Activated naive CD8-positive, alpha-beta T cell (primary cell): Measurements from ENCODE around the gene RPS16.
A peak's percentile ranks its signal among the peaks of the same experiment; 100 is the strongest.

Experiments used
- H3K27ac Mint-ChIP-seq: one replicate; pipeline ENCODE4 v1.8.0; 2021; ENCODE audit warnings: mixed read lengths
- H3K27me3 Mint-ChIP-seq: one replicate; pipeline ENCODE4 v1.8.0; 2021; ENCODE audit warnings: mixed read lengths
- H3K36me3 Mint-ChIP-seq: one replicate; pipeline ENCODE4 v1.8.0; 2021; ENCODE audit warnings: mixed read lengths
- H3K4me1 Mint-ChIP-seq: one replicate; pipeline ENCODE4 v1.8.0; 2021; ENCODE audit warnings: low read depth, mixed read lengths
- H3K4me3 Mint-ChIP-seq: one replicate; pipeline ENCODE4 v1.8.0; 2021; ENCODE audit warnings: mild to moderate bottlenecking, mixed read lengths
- H3K9me3 Mint-ChIP-seq: one replicate; pipeline ENCODE4 v1.8.0; 2021; ENCODE audit warnings: low read depth, mixed read lengths

RPS16 gene

DNA sequence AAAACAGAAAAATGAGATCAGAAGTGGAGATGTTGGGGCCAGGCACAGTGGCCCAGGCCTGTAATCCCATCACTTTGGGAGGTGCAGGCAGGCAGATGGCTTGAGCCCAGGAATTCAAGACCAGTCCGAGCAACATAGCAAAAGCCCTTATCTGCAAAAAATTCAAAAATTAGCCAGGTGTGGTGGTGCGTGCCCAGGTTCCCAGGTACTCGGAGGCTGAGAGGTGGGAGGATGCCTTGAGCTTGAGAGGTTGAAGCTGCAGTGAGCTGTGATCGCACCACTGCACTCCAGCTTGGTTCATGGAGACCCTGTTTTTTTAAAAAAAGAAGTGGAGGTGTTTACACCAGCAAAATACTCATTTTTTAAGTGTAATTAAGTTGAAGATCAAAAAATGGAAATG, 35.7 kb downstream of the RPS16 start:
- Mint-ChIP-seq H3K4me3 (peak overlapping the region; percentile 24), H3K9me3 (no peaks in the 10 kb centered on the region), H3K4me1 (peaks cover 63% of the 10 kb centered on the region), H3K36me3 (no peaks in the 10 kb centered on the region), H3K27me3 (no peaks in the 10 kb centered on the region), H3K27ac (peak overlapping the region; percentile 67)

DNA sequence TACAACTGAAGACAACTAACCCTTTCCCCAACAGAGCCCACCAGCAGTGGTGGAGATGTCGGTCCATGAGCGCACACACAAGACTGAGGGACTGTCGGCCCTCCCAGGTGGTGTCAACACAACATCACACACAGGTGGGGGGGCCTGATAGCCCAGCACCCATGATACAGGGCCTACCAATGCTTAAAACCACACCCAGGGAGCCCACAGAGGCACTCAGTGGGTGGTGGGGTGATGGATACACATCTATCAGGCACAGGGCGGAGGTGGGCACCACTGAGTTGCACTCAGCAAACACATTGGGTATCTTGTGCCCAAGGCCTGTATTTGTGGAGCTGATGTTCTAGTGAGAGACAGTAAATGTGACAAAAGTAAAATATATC, 36.1 kb downstream of the RPS16 start:
- H3K27ac Mint-ChIP-seq = peak overlapping the region; percentile 67
- no peaks in the 10 kb centered on the region for H3K36me3 Mint-ChIP-seq
- H3K4me1 Mint-ChIP-seq = peaks cover 60% of the 10 kb centered on the region
- no peaks in the 10 kb centered on the region for H3K9me3 Mint-ChIP-seq
- peak overlapping the region; percentile 24 for H3K4me3 Mint-ChIP-seq
- H3K27me3 Mint-ChIP-seq = no peaks in the 10 kb centered on the region

DNA sequence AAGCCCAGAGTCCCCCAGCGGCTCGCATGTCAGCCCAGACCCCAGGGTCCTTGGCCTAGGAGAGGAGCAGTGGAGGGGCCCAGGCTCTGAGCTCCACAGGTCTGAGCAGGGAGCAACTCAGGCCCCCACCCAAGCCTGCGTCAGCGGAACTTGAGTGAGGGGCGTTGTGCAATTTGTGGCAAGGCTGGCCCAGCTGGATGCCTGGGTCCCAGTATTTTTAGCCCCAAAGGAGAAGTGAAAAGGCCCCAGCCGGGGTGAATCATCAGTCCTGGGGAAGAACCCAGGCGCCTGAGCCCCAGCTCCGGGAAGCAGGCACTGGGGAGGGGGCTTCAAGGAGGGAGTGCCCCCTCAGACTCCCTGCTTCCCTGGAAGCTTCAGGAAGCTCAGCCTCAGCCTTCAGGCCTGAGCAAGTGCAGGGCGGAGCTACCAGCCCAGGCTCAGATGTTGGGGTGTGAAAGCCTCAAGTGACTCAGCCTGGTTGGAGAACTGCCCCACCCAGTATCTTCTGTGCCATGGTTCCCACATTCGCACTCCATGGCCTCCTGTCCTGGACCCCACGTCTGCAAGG, 37.4 kb downstream of the RPS16 start:
- no peaks in the 10 kb centered on the region for H3K36me3 Mint-ChIP-seq

DNA sequence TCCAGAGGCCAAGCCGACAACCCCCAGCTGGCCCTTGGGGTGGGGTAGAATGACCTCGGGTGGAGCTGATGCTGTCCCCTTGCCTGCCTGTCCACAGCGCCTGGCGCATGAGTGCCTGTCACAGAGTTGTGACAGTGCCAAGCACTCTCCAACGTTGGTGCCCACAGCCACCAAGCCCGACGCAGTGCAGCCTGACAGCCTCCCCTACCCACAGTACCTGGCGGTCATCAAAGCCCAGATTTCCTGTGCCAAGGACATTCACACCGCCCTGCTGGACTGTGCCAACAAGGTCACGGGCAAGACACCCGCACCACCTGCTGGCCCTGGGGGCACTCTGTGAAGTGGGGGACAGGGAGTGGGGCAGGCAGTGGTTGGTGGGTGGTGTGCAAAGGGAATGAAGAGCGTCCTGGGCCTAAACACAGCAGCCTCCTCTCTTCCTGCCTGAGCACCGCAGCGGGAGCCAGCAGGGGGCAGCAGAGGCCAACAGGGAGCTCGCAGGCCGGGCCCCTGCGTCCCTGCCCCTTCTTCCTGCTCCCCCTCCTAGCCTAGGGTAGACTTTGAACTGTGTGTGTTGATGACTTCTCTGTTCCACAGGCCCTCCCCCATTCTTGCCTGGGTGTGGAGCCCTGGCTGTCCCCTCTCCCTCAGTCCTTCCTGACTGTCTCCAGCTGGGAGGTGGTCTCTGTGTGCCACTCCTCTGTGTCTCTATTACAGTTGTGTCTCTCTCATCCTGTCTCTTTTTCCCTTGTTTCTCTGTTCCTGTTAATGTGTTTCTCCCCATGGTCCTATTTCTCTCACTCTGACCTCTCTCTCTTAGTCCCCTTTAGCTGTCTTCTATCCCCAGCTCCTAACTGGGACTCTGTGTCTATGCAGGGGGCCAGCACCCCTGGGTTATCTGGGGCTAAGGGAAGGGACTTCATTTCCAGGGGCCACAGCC, 38.1 kb downstream of the RPS16 start:
- Mint-ChIP-seq H3K4me1 (peaks cover 58% of the 10 kb centered on the region), H3K27ac (peak overlapping the region; percentile 93), H3K4me3 (peak overlapping the region; percentile 77), H3K27me3 (no peaks in the 10 kb centered on the region), H3K36me3 (no peaks in the 10 kb centered on the region), H3K9me3 (no peaks in the 10 kb centered on the region)

More for the DNA sequence above, 37.4 kb downstream of the RPS16 start:
- Mint-ChIP-seq H3K4me1 (peaks cover 55% of the 10 kb centered on the region), H3K27me3 (no peaks in the 10 kb centered on the region), H3K27ac (peak overlapping the region; percentile 93), H3K9me3 (no peaks in the 10 kb centered on the region), H3K4me3 (peak overlapping the region; percentile 77)

DNA sequence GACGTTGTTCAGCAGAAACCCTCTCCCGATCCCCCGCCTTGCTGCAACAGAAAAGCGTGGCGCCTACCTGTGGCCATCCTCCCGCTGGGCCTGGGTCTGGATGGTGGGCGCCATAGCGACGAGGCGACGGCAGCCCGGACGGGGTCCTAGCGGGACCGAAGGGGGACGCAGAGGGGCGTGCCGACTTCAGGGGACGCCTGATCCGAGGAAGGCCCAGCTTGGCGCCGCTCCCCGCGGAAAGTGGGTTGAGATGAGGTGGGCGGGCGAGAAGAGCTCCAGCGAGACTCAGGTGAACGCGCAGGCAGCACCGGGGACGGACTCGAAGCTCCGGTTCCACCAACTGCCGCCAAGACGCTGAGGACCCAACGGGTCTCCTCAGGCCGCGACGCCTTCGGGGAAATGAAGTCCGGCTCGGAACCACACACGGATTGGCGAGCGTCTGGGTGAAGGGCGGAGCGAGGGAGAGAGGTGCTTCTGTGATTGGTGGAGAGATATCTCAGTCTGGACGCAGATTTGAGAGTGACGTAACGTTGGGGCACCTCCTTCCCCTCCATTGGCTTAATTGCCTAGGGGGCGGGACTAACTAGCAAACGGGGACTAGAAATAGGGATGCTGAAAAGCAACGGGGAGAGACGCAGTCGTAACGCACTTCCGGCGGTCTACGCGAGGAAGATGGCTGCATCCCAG, 44.9 kb downstream of the RPS16 start, which contains the start of the genes MED29 and PAF1:
Gene MED29 (plus strand): TSS at position 628 of the 687 bp plus-strand sequence. CDS start 45 bp downstream, at position 673.
Gene PAF1 (minus strand): TSS at position 356 of the 687 bp plus-strand sequence. CDS start 242 bp downstream, at position 114.
- H3K27me3 Mint-ChIP-seq = no peaks in the 10 kb centered on the region
- H3K9me3 Mint-ChIP-seq = no peaks in the 10 kb centered on the region
- peaks cover 4% of the 10 kb centered on the region for H3K36me3 Mint-ChIP-seq
- H3K27ac Mint-ChIP-seq = peak within 1 kb of the TSS; percentile 87
- H3K4me1 Mint-ChIP-seq = peaks cover 35% of the 10 kb centered on the region
- peak within 1 kb of the TSS; percentile 93 for H3K4me3 Mint-ChIP-seq

DNA sequence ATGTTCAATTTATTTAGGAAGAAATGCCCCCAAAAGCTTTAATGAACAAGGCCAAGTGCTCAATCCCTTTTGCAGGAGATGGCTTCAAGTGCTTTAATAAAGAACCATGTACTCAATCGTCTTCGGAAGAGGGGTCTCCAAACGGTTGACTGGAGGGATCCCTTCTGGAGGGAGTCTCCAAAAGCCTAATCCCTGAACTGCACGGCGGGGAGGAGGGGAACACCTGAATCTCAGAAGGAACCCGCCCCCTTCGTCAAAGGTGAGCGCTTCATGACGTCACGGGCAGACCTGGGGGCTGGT, 45.3 kb downstream of the RPS16 start:
- H3K4me1 Mint-ChIP-seq = peaks cover 37% of the 10 kb centered on the region
- no peaks in the 10 kb centered on the region for H3K9me3 Mint-ChIP-seq
- no peaks in the 10 kb centered on the region for H3K27me3 Mint-ChIP-seq
- H3K36me3 Mint-ChIP-seq = peaks cover 4% of the 10 kb centered on the region
- H3K4me3 Mint-ChIP-seq = peak overlapping the region; percentile 93
- H3K27ac Mint-ChIP-seq = peak overlapping the region; percentile 87

DNA sequence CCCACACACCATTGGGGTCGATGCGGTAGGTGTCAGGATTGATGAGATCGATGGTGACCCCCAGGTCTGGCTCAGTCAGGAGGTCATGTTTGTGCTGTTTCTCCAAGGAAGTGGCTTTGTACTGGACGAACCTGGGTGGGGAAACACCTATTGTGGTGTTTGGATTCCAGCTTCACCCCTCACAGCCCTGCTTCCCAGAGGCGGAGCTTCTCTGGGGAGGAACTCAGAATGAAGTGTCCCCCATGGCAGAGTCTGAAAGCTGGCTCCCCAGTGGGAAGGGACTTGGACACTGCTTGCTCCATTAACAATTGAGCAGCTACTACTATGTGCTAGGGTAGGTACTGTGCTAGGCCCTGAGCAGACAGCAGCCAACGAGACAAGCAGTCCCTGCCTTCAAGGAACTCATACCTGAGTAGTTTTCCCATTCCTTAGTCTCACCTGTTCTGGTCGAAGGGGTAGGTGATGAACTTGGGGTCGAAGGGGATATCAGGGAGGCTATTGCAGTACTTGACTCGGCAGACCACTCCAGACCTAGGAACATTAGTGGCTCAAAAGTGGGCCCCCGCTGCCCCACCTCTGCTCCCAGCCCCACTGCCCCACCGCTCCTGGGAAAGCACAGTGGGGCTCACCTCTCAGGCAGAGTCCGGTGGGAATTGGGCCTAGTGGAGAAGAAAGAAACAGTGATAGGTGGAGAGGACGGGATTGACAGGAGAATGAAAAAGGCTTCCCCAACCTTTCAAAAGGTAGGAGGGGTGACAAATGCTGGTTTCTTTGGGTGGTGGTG, 45.9 kb downstream of the RPS16 start:
- peak overlapping the region; percentile 87 for H3K27ac Mint-ChIP-seq
- H3K4me1 Mint-ChIP-seq = peaks cover 33% of the 10 kb centered on the region
- no peaks in the 10 kb centered on the region for H3K9me3 Mint-ChIP-seq
- no peaks in the 10 kb centered on the region for H3K27me3 Mint-ChIP-seq
- H3K4me3 Mint-ChIP-seq = peak overlapping the region; percentile 93
- peaks cover 4% of the 10 kb centered on the region for H3K36me3 Mint-ChIP-seq

DNA sequence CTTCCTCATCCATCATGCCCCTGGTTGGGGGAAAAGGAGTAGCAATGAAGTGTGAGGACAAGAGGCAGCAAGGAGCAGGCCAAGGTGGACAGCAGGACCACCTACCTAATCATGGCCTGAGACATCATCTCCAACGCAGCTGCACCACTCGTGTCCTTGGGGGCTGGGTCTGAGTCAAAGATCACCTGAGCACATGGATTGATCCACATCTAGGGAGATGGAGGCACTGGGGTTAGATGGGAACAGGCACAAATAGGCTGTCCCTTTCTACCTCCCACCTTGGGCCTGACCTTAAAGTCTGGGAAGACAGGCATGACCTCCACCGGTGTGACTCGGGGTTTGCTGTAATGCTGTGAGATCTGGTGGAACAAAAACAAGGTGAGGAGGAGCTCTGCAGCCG, 47.1 kb downstream of the RPS16 start:
- no peaks in the 10 kb centered on the region for H3K27me3 Mint-ChIP-seq
- H3K9me3 Mint-ChIP-seq = no peaks in the 10 kb centered on the region
- peaks cover 4% of the 10 kb centered on the region for H3K36me3 Mint-ChIP-seq
- peak overlapping the region; percentile 87 for H3K27ac Mint-ChIP-seq
- H3K4me1 Mint-ChIP-seq = peaks cover 33% of the 10 kb centered on the region
- H3K4me3 Mint-ChIP-seq = no peak overlapping the region

DNA sequence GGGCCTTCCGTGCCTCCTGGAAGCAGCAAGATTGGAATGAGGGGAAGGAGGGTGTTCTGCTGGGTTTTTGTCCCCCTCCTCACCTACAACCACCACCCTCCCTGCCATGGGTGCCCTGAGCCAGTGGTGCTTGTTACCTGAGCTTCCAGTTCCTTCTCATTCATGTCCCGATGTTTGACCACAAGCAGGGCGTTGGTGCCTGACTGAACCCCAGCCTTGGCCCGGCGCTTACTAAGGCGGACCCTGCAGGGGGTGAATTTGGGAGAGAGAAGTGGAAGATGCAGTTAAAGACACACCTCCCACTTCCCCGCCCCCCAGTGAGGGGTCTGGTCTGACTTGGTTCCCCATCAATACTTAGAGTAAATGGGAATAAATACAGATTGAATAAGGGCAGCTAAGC, 49.2 kb downstream of the RPS16 start:
- Mint-ChIP-seq H3K36me3 (peaks cover 4% of the 10 kb centered on the region), H3K4me1 (peaks cover 24% of the 10 kb centered on the region), H3K9me3 (no peaks in the 10 kb centered on the region), H3K4me3 (no peak overlapping the region), H3K27me3 (no peaks in the 10 kb centered on the region), H3K27ac (no peak overlapping the region)

DNA sequence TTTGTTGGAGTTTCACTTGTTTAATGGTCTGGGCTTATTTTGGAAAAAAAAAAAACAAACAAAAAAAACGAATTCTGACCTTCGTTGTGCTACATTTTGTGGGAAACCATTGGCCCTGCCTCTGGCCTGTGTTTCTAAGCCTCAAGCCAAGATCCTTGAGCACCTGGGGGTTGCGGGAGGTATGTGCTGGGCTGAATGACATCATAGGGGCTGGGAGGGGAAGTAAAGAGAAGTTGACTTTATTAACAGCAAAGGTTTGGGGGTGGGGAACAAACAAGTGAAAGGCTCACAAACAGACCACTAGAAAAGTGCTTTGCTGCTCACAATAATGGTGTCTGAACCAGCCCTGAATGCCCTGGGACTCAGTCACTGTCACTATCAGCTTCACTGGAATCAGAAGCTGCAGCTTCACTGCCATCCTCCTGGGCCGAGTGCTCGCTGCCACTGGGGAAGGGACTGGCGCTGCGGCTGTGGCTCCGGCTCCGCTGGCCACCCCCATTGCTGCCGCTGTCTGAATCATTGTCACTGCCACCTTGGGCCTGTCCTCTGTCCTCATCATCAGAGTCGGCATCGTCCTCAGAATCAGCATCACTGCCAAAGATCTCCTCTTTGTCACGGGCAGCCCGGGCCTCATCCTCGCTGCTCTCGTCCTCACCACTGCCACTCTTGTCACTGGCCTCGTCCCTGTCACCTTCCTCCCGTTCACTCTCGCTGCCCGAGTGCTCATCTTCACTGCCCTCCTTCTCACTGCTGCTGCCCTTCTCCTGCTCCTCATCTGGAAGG, 49.9 kb downstream of the RPS16 start:
- H3K27ac Mint-ChIP-seq = peak overlapping the region; percentile 42
- peaks cover 6% of the 10 kb centered on the region for H3K36me3 Mint-ChIP-seq
- H3K4me3 Mint-ChIP-seq = no peak overlapping the region
- peaks cover 17% of the 10 kb centered on the region for H3K4me1 Mint-ChIP-seq
- no peaks in the 10 kb centered on the region for H3K27me3 Mint-ChIP-seq
- H3K9me3 Mint-ChIP-seq = no peaks in the 10 kb centered on the region

DNA sequence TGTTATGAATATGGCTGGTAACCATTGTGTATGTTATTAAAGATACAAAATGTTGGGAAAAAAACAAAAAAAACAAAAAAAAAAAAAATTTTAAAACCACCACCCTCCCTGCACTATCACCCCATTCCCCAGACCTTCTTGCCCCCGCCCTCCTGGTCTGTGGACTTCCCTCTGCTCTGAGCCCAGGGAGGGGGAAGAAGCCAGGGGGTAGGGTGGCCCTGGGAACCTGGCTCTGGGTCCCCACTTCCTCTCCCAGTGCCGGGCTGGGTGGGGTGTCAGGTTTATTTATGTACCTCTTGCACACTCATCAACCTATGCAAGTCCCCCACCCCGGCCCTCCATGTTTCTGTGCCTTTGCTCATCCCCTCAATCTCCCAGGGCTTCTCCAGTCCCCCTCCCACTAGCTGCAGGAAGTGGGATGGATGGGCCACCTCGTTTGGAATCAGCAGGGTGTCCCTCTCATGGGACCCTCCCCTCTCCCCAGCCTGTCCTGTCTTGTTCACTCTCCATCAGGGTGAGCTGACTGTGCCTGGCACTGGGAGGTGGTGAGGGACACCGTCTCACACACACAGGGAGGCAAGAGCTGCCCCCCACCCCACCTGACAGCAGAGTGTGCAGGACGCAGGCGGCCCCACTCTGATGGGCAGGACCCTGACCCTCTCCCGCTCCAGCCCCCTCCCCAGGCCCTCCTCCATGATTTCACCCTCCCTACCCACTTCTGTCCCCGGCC, 50.7 kb downstream of the RPS16 start:
- Mint-ChIP-seq H3K9me3 (no peaks in the 10 kb centered on the region), H3K4me1 (peaks cover 12% of the 10 kb centered on the region), H3K36me3 (peaks cover 8% of the 10 kb centered on the region), H3K4me3 (no peak overlapping the region), H3K27me3 (no peaks in the 10 kb centered on the region), H3K27ac (no peak overlapping the region)
